Uterus (tissue), 2 donors: ENCODE results near the gene MSS51.

ENCODE experiments used
- POLR2A ChIP-seq, 2 donors: fragments of 450-650 bp; IDR thresholded peaks; one replicate each; pipeline ENCODE4 v1.6.1; 2016; ENCODE audit warnings: antibody characterized with exemption in 2 of 2, mild to moderate bottlenecking in 1 of 2, moderate library complexity in 1 of 2
- TF ChIP-seq, protein P1 (sequence below), 4 experiments: fragments of 200-600 bp in 2 of 4; fragments of 450-650 bp in 2 of 4; sonication (generic) in 2 of 4; IDR thresholded peaks; one replicate each; pipeline ENCODE4 v1.5.1; 2016 to 2019; ENCODE audit warnings: antibody characterized with exemption in 4 of 4, mild to moderate bottlenecking in 2 of 4, moderate library complexity in 1 of 4

DNA sequence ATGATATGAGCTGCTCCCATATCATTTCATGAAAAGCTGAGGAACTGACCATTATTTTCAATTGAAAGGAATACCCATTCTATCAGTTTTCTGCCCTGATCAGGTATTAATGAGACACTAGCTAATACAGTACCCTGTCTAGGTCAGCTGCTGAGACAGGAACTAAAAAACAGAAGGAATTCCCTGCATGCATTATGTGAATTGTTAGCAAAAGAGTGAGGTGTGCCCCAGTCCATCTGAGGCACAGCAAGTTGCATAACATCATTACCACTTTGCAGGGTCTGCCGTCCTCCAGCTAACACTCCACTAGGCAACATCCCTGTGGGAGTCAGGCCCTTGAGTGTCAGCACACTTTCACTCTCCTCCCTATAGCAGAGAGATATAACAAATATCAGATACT lies 11.1 kb upstream of the MSS51 start:
- no peak for TF ChIP-seq POLR2A (IDR thresholded peaks at IDR 0.05)
- TF ChIP-seq, protein P1, sequence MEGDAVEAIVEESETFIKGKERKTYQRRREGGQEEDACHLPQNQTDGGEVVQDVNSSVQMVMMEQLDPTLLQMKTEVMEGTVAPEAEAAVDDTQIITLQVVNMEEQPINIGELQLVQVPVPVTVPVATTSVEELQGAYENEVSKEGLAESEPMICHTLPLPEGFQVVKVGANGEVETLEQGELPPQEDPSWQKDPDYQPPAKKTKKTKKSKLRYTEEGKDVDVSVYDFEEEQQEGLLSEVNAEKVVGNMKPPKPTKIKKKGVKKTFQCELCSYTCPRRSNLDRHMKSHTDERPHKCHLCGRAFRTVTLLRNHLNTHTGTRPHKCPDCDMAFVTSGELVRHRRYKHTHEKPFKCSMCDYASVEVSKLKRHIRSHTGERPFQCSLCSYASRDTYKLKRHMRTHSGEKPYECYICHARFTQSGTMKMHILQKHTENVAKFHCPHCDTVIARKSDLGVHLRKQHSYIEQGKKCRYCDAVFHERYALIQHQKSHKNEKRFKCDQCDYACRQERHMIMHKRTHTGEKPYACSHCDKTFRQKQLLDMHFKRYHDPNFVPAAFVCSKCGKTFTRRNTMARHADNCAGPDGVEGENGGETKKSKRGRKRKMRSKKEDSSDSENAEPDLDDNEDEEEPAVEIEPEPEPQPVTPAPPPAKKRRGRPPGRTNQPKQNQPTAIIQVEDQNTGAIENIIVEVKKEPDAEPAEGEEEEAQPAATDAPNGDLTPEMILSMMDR (IDR thresholded peaks at IDR 0.05), result no peak
